ENCODE results near the gene ANKRD33.

Gene ANKRD33

GRCh38 chr12:51917041-51917590 is 29.2 kb downstream of the ANKRD33 start:
- no peak for DNase-seq (ENCODE audit: low spot score)

- DNase-seq (ENCODE audit: low spot score): no peak
Observed at GRCh38 chr12:51917746-51918453, 30.0 kb downstream of the ANKRD33 start.

GRCh38 chr12:51920046-51920445 is 32.1 kb downstream of the ANKRD33 start:
- DNase-seq (ENCODE audit: low spot score): no peak

GRCh38 chr12:51921017-51921725 is 33.3 kb downstream of the ANKRD33 start:
- peak; percentile 75 for DNase-seq (ENCODE audit: low spot score)

- DNase-seq (ENCODE audit: low spot score): no peak
Observed at GRCh38 chr12:51922146-51922545, 34.2 kb downstream of the ANKRD33 start.

- DNase-seq (ENCODE audit: low spot score): no peak
Observed at GRCh38 chr12:51922762-51923505, 35.0 kb downstream of the ANKRD33 start.

- DNase-seq (ENCODE audit: low spot score): no peak
Observed at GRCh38 chr12:51923506-51924365, 35.8 kb downstream of the ANKRD33 start.

- peak; percentile 38 for DNase-seq (ENCODE audit: low spot score)
Observed at GRCh38 chr12:51924551-51925319, 36.8 kb downstream of the ANKRD33 start.

GRCh38 chr12:51925346-51926063 is 37.6 kb downstream of the ANKRD33 start:
- DNase-seq (ENCODE audit: low spot score): peak; percentile 46

GRCh38 chr12:51926064-51926632 is 38.2 kb downstream of the ANKRD33 start:
- peak; percentile 50 for DNase-seq (ENCODE audit: low spot score)

- peak; percentile 62 for DNase-seq (ENCODE audit: low spot score)
Observed at GRCh38 chr12:51926718-51927117, 38.8 kb downstream of the ANKRD33 start.

- DNase-seq (ENCODE audit: low spot score): peak; percentile 68
Observed at GRCh38 chr12:51932218-51933076, 44.5 kb downstream of the ANKRD33 start.

- no peak for DNase-seq (ENCODE audit: low spot score)
Observed at GRCh38 chr12:51934080-51934479, 46.2 kb downstream of the ANKRD33 start.

GRCh38 chr12:51937926-51938325 is 50.0 kb downstream of the ANKRD33 start:
- DNase-seq (ENCODE audit: low spot score): no peak

GRCh38 chr12:51938726-51939125 is 50.8 kb downstream of the ANKRD33 start:
- no peak for DNase-seq (ENCODE audit: low spot score)

- peak; percentile 47 for DNase-seq (ENCODE audit: low spot score)
Observed at GRCh38 chr12:51941011-51941581, 53.2 kb downstream of the ANKRD33 start.

All from SK-N-DZ (cell line).